Rectal smooth muscle tissue (tissue), 1 donor: ENCODE data around the gene DEGS2.
"Not testable (repeated sequence)": the region's sequence is repeated elsewhere in the genome, so short reads cannot be mapped to it uniquely, and the experiment has no call there.

Source experiments
- H3K27ac ChIP-seq: one replicate; pipeline ENCODE4 v1.7.0; 2013; ENCODE audit warnings: low read depth, low read length, inconsistent platforms
- H3K27me3 ChIP-seq: one replicate; pipeline ENCODE4 v1.7.0; 2013; ENCODE audit warnings: low read length; ENCODE audit not compliant: control insufficient read depth, insufficient read depth
- H3K36me3 ChIP-seq: one replicate; pipeline ENCODE4 v1.7.0; 2013; ENCODE audit warnings: low read length; ENCODE audit not compliant: control insufficient read depth, insufficient read depth
- H3K4me1 ChIP-seq: one replicate; pipeline ENCODE4 v1.7.0; 2013; ENCODE audit warnings: low read length; ENCODE audit not compliant: control insufficient read depth, insufficient read depth
- H3K4me3 ChIP-seq: one replicate; pipeline ENCODE4 v1.7.0; 2013; ENCODE audit warnings: low read length
- H3K9ac ChIP-seq: one replicate; pipeline ENCODE4 v1.7.0; 2013; ENCODE audit warnings: low read length

Gene DEGS2

DNA sequence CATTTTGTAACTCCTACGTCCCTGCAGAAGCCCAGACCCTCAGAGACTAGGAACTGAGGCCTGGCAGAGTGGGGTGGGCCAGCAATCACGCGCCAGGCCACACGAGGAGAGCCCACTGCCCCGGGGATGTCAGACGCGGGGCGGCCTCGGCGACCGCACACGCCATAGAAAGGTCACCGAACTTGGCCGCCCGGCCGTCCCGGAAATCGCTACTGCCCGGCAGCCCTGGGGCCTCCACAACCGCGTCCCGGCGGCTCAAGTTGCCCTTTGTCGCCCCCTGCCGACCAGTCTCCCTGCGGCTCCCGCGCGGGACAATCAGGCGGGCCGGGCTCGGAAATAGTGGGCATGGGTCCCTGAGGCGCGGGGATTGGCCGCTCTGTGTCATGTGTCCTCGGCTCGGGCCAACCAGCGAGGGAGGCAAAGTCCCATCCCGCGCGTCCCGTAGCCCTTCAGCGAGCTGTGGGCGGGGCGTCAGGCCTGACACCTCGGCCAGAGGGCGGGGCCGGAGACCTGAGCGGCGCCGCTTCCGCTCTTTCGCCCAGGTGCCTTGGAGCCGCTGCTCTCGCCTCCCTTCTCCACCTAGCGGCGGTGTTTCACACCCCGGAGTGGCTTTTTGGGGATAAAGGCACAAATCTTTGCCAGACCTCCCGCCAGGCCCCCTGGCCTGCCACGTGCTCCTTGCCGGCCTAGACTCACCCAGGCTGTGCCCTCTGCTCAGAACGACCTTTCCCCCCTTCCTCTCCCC lies 33.4 kb upstream of the DEGS2 start:
- Histone ChIP-seq H3K9ac (peak overlapping the region; percentile 88), H3K4me3 (peak overlapping the region; percentile 74), H3K4me1 (peaks cover 7% of the 10 kb centered on the region), H3K27ac (peak overlapping the region; percentile 93), H3K36me3 (no peaks in the 10 kb centered on the region), H3K27me3 (no peaks in the 10 kb centered on the region)

DNA sequence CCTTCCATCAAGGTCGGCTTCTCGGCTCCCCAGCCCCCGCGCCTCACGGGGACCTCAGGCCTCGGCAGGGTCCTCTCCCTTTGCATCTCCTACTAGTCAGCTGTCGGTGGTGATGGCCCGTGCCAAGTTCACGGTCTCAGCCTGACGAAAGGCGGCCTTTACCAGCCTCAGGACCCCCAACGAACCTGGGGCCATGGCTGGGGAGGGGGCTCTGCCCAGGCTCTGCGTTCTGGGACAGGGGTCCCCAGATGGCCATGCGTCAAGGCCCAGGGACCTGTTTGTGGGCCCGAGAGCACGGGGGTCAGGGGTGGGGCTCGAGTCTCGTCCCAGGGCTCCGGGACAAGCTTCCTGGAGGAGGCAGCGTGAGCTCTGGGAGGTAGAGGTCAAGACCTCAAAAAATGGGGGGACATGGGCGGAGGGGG lies 32.8 kb upstream of the DEGS2 start:
- H3K27ac ChIP-seq, result peak overlapping the region; percentile 93
- H3K9ac ChIP-seq, result peak overlapping the region; percentile 88
- H3K36me3 ChIP-seq, result no peaks in the 10 kb centered on the region
- peak overlapping the region; percentile 66 for H3K4me3 ChIP-seq
- peaks cover 7% of the 10 kb centered on the region for H3K4me1 ChIP-seq
- H3K27me3 ChIP-seq, result no peaks in the 10 kb centered on the region

DNA sequence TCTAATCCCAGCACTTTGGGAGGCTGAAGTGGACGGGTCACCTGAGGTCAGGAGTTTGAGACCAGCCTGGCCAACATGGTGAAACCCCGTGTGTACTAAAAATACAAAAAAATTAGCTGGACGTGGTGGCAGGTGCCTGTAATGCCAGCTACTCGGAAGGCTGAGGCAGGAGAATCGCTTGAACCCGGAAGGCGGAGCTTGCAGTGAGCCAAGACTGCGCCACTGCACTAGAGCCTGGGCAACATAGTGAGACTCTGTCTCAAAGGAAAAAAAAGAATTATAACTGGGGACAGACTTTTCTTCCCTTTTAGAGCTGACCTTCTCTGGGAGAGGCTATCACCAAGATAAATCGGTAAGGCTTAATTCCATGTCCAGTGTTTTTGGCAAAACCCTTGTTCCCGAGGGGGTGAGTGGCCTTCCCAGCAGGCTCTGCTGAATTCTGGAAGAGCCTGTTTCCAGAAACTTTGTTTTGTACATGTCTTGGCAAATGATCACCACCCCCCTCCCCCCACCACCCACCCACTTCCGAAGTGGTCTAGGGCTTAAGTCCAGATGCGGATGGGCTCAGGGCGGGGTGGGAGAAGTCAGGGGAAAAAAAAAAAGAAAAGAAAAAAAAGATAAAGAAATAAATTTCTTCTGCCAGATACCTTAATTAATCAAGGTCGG lies 32.3 kb upstream of the DEGS2 start:
- Histone ChIP-seq H3K36me3 (no peaks in the 10 kb centered on the region), H3K9ac (peak overlapping the region; percentile 88), H3K27me3 (no peaks in the 10 kb centered on the region), H3K4me1 (peaks cover 7% of the 10 kb centered on the region), H3K27ac (no peak overlapping the region), H3K4me3 (no peak overlapping the region)

DNA sequence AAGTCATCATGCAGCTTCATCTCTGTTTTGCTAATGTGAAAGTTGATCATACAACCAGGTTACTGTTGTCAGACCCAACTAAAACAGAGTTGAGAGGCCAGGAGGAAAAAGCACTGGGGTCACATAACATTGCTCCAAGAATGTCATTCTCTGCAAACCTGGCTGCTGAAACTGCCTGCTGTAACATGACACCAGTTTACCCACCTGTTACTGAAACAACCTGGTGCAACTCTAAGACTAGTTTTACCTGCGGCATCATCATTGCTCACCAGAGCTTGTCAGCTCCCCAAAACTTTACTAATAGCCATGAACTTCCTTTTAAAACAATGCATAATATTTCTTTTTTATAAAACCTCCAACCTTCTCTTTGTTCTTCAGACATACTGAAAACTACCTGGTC lies 30.7 kb upstream of the DEGS2 start:
- no peaks in the 10 kb centered on the region for H3K27me3 ChIP-seq
- H3K4me1 ChIP-seq, result peaks cover 7% of the 10 kb centered on the region
- no peak overlapping the region for H3K4me3 ChIP-seq
- H3K36me3 ChIP-seq, result no peaks in the 10 kb centered on the region
- H3K9ac ChIP-seq, result no peak overlapping the region
- H3K27ac ChIP-seq, result no peak overlapping the region

DNA sequence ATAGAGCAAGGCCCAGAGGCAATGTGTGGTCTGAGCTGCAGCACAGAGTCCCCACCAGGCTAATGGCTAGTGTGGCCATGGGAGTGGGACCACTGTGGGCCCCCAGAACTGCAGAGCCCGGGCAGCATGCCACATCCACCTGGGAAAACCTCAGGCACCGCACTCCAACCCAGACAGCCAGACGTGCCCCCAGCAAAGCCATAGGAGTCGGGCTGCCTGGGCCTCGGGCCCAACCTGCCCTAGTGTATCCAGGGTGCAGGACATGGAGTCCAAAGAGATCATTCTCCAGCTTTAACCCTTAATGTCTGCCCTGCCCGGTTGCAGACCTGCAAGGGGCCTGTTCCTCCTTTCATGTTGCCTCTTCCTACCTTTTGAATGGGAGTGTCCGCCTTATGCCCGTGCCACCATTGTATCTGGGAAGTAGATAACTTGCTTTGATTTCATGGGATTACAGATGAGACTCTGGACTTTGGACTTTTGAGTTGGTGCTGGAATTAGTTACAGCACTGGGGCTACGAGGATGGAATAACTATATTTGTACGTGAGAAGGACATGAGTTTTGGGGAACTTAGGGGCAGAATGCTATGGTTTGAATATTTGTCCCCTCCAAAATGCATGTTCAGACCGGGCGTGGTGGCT lies 29.1 kb upstream of the DEGS2 start:
- no peaks in the 10 kb centered on the region for H3K27me3 ChIP-seq
- H3K4me3 ChIP-seq, result no peak overlapping the region
- no peak overlapping the region for H3K9ac ChIP-seq
- peaks cover 7% of the 10 kb centered on the region for H3K4me1 ChIP-seq
- H3K36me3 ChIP-seq, result no peaks in the 10 kb centered on the region
- no peak overlapping the region for H3K27ac ChIP-seq

DNA sequence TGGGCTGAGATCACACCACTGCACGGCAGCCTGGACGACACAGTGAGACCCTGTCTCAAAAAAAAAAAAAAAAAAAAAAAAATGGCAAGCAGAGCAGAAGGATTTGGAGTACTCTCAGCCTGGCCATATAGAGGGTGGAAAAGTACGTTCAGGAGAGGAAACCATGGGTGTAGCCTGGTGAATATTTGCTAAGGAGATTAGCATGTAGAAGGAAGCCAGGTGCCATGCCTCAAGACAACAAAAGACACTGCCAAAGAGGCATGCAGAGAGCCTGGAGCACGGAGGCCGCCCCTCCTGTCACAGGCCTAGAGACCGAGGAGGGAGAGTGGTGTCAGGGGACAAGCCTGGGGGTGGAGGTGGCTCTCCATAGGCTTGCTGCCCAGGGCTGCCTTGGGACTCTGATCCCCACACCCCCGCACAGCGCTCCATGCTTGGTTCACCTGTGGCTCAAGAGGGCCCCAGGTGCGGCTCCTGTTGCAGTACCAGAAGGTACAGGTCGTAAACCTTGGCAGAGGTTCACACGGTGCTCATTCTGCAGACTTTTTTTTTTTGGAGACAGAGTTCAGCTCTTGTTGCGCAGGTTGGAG lies 27.9 kb upstream of the DEGS2 start:
- H3K4me1 ChIP-seq, result peaks cover 3% of the 10 kb centered on the region
- no peak overlapping the region for H3K9ac ChIP-seq
- no peaks in the 10 kb centered on the region for H3K27me3 ChIP-seq
- no peak overlapping the region for H3K27ac ChIP-seq
- H3K36me3 ChIP-seq, result no peaks in the 10 kb centered on the region
- H3K4me3 ChIP-seq, result no peak overlapping the region

DNA sequence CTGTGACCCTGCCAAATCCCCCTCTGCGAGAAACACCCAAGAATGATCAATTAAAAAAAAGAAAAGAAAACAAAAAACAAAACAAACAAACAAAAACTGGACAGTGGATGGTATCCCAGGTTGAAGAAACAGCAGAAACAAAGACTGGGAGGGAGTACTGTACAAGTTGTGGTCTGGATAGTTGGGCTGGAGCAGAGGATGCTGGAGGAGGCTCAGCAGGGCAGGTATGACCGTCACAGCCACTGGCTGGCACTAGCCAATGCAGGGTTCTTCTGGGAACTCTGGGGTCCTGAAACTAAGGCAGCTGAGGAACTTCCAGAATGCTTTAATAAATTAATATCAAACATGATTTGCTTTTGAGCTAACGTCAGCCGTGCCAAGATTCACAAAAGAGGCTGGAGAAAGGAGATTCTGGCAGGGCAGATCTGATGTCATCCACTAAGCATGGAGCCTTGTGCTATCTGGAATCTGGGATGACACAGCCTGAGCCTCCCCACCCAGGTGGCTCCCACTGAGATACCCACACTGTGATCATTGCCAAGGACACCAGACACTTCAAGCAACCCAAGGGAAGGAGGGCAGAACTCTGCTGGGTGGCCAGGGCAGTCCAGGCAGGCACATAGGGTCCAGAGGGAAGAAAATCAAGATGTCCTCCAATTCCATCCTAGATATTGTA lies 22.6 kb upstream of the DEGS2 start:
- H3K4me3 ChIP-seq, H3K9ac ChIP-seq, H3K36me3 ChIP-seq, H3K27me3 ChIP-seq, H3K4me1 ChIP-seq, H3K27ac ChIP-seq: not testable (repeated sequence)

DNA sequence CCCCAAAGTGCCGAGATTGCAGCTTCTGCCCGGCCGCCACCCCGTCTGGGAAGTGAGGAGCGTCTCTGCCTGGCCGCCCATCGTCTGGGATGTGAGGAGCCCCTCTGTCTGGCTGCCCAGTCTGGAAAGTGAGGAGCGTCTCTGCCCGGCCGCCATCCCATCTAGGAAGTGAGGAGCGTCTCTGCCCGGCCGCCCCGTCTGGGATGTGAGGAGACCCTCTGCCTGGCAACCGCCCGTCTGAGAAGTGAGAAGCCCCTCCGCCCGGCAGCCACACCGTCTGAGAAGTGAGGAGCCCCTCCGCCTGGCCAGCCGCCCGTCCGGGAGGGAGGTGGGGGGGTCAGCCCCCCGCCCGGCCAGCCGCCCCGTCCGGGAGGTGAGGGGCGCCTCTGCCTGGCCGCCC lies 21.2 kb upstream of the DEGS2 start:
- not testable (repeated sequence) for H3K27ac ChIP-seq, H3K4me3 ChIP-seq, H3K4me1 ChIP-seq, H3K36me3 ChIP-seq, H3K9ac ChIP-seq, H3K27me3 ChIP-seq

DNA sequence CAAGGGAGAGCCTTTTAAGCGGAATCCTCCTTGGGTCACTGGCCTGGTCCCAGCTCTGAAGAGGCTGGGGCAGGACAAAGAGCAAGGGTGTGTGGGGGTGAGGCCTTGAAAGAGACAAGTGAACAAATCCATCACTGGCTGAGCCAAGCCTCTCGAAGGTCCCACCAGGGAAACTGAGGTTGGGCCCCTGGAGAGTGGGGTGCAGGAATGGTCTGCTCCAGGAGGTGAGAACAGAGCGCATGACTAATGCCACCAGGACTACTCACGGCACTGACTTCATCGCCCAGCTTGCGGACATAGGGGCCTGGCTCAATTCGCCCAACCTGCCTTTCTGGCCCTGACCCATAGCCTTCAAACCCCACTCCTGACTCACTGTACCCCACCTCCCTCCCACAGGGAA lies 19.2 kb upstream of the DEGS2 start:
- Histone ChIP-seq H3K9ac (no peak overlapping the region), H3K36me3 (no peaks in the 10 kb centered on the region), H3K4me3 (no peak overlapping the region), H3K4me1 (no peaks in the 10 kb centered on the region), H3K27ac (no peak overlapping the region), H3K27me3 (no peaks in the 10 kb centered on the region)

DNA sequence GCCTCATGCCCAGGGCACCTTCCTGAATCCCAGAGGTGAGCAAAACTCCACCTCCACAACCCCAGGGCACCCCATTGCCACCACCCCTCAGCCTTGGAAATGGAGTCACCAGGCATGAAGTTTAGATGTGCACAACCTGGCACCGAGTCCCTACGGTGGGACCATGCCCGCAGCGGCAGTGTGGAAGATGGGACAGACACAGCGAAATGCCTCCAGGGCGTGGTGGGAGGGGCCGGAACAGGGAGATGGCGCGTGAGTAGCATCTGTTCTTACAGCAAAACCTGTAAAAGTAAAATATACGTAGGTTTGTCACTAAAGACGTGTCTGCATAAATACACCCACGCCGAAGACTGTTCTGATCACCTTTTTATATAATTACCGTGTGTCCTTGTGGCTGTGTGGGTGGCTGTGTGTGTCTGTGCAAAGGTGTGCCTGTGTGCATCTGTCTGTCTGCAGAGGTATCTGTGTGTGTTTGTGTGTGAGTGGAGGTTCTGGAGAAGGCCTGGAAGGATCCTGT lies 17.4 kb upstream of the DEGS2 start:
- Histone ChIP-seq H3K27me3 (no peaks in the 10 kb centered on the region), H3K36me3 (no peaks in the 10 kb centered on the region), H3K27ac (no peak overlapping the region), H3K4me3 (no peak overlapping the region), H3K4me1 (no peaks in the 10 kb centered on the region), H3K9ac (no peak overlapping the region)

DNA sequence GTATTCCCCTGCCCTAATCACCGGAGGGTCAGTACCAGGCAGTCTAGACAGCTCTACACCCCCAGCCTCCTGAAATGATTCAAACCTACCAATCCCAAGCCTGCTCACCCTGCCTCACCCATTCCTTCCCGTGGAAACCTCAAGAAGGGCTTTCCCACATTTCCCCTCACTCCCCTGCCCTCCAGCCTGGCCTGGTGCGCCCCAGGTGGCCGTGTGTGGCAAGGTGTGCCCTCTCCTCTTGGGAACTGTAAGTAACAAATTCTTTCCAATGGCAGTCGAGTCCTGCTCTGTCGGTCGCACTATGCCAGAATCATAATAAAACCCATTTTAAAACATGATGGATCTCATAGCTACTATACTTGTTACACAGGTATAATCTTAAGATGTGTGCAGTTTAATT lies 13.9 kb upstream of the DEGS2 start:
- Histone ChIP-seq H3K27me3 (no peaks in the 10 kb centered on the region), H3K9ac (no peak overlapping the region), H3K36me3 (no peaks in the 10 kb centered on the region), H3K27ac (no peak overlapping the region), H3K4me1 (no peaks in the 10 kb centered on the region), H3K4me3 (no peak overlapping the region)

DNA sequence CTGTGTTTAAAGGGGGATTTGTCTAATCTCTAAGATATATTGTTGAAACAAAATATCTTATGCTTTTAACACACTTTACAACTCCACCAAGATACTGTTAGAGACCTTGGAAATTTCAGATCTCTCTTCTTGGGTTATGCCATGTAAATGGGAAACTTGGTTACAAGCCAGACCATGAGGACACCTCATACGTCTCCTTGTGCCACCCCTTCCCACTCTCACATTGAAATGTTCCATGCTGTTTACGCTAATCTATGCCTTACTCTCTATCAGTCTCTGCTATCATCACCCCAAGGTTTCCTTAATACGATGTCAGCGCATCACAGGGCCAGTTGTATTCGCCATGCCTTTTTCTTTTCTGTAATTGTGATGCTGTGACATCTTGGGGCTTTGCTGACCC lies 13.4 kb upstream of the DEGS2 start:
- no peaks in the 10 kb centered on the region for H3K27me3 ChIP-seq
- H3K36me3 ChIP-seq, result no peaks in the 10 kb centered on the region
- H3K4me1 ChIP-seq, result no peaks in the 10 kb centered on the region
- H3K9ac ChIP-seq, result no peak overlapping the region
- no peak overlapping the region for H3K4me3 ChIP-seq
- H3K27ac ChIP-seq, result no peak overlapping the region
